ENCODE measurements around the gene BRD8.

DNA sequence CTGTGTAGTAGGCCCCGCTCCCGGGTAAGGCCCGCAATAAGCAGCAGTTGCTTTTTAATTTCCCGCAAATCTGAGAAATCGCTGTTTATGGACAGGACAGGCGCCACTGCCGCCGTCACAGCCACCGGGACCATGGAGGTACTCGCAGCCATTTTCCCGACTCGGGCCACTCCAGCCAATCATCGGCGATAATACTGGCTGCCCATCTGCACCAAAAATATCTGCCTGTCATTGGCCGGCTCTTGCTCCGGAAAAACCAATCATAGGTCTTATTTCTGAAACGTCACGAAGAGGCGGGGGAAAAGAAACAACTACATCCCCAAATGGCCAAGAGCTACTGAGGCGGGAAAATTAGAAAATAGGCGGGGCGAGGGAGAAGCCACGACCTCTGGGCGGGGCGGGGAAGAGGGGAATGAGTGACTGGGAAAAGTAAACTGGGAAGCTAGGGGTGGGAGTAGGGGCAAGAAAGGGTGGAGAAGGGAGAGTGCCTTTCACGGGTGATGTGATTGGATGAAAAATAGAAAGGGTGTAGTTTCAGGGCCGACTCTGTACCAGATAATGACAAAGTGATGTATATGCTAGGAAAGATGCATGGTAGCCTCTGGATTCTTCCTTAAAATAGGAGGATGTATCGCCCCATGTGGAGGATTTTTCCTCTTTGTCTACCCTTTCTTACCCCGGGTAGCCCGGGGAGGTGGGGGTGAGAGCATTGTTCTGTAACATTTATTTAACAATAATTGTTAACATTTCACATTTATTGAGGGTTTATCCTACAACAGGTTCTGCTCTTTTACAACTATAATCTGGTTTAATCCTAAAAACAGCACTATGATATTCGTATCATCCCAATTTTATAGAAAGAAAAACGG, 35.0 kb upstream of the BRD8 start, which contains the start of gene CDC23:
- TF ChIP-seq EZH2 (IDR thresholded peaks at IDR 0.05): no peak
- no peak for TF ChIP-seq FOXP2 (optimal IDR thresholded peaks at IDR 0.05; ENCODE audit: control extremely low read depth, extremely low read length, insufficient read depth)
- peak; percentile 78 for TF ChIP-seq POLR2AphosphoS5 (IDR thresholded peaks at IDR 0.05; ENCODE audit: borderline replicate concordance, low read depth, low read length)
